DMS 273 treated with DMSO at 0.1 percent for 48 hours (cell line): ENCODE data around the gene RMI2.

ENCODE experiments used
- DNase-seq: peaks from one replicate; lab custom pipeline; 2025; lab: John Stamatoyannopoulos, UW

The RMI2 gene

GRCh38 chr16:11399261-11399831 lies 54.1 kb downstream of the RMI2 start:
- DNase-seq: no peak

GRCh38 chr16:11400076-11400475 lies 54.8 kb downstream of the RMI2 start:
- no peak for DNase-seq
